ENCODE results near the gene ATF7IP2. TPM values are rescaled to one million over a fixed set of nuclear protein-coding genes. Genes with fewer than 3 reads are reported as not detected.

Gene ATF7IP2
- total RNA-seq, 1 experiment from 2014 or later, result 22.8 TPM

DNA sequence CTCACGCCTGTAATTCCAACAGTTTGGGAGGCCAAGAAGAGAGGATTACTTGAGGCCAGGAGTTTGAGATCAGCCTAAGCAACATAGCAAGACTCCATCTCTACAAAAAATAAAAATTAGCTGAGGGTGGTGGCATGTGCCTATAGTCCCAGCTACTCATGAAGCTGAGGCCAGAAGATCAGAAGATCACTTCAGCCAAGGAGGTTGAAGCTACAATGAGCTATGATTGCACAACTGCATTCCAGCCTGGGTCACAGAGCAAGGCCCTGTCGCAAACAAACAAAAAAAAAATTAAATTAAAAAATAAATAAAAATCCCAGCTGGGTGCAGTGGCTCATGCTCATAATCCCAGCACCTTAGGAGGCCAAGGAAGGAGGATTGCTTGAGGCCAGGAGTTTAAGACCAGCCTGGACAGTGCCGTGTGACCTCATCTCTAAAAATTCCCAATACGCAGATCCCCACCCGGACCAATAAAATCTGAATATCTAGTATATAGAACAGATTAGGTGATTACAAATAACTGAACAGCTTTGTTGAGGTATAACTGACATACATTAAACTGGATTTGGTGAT, 18.2 kb upstream of the ATF7IP2 start:
- H3K36me3 Mint-ChIP-seq, result no peaks in the 10 kb centered on the region
- H3K27ac Mint-ChIP-seq, result no peak overlapping the region
- ATAC-seq (no peak), DNase-seq (ENCODE audit: low spot score) (no peak)
- H3K9me3 Mint-ChIP-seq, result peaks cover 12% of the 10 kb centered on the region
- peaks cover 3% of the 10 kb centered on the region; the same call in 1 of the 2 replicates for H3K27me3 Mint-ChIP-seq (ENCODE audit: low read depth)
- H3K4me3 Mint-ChIP-seq, result no peak overlapping the region
- TF ChIP-seq GABPB1 (CRISPR knock-in tag; IDR thresholded peaks at IDR 0.05), result 0 out of 2 replicates have a peak, but pooled peaks have one; percentile 19
- TF ChIP-seq, protein P1, sequence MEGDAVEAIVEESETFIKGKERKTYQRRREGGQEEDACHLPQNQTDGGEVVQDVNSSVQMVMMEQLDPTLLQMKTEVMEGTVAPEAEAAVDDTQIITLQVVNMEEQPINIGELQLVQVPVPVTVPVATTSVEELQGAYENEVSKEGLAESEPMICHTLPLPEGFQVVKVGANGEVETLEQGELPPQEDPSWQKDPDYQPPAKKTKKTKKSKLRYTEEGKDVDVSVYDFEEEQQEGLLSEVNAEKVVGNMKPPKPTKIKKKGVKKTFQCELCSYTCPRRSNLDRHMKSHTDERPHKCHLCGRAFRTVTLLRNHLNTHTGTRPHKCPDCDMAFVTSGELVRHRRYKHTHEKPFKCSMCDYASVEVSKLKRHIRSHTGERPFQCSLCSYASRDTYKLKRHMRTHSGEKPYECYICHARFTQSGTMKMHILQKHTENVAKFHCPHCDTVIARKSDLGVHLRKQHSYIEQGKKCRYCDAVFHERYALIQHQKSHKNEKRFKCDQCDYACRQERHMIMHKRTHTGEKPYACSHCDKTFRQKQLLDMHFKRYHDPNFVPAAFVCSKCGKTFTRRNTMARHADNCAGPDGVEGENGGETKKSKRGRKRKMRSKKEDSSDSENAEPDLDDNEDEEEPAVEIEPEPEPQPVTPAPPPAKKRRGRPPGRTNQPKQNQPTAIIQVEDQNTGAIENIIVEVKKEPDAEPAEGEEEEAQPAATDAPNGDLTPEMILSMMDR (IDR thresholded peaks at IDR 0.05), result no peak
- POLR2A ChIA-PET, result no interaction called here
- CTCF ChIA-PET, result interaction anchor here (1.2 kb wide), 1 partner anchor 142 kb away, joined by 3 read pairs; no protein-coding TSS in a partner anchor
- H3K4me1 Mint-ChIP-seq, result 0 out of 2 replicates have a peak, but pooled peaks cover 2% of the 10 kb centered on the region

DNA sequence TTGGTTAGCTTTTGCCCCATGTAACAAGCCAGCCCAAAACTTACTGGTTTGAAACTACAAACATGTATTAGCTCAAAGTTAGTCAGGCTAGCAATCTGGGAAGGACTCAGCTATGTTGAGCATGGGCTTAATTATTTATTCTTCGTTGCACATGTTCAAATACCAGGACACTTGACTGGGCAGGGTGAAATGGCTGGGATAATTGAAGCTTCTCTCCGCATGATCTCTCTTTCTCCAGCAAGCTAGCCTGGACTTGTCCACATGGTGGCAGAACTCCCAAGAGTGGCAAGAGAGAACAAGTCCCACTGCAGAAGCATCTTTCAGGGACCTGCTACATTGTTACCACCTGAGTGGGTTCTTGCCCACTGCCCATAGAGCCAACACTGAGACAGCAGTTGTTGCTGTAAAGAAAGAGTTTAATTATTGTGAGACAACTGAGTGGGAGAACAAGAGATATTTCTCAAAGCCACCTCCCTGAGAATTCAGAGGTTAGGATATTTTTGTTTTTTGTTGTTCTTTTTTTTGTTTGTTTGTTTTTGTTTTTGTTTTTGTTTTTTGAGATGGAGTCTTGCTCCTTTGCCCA, 16.8 kb upstream of the ATF7IP2 start:
- TF ChIP-seq ETV6 (CRISPR knock-in tag; IDR thresholded peaks at IDR 0.05) (no peak), RORB (CRISPR knock-in tag; IDR thresholded peaks at IDR 0.05) (no peak), GABPB1 (CRISPR knock-in tag; IDR thresholded peaks at IDR 0.05) (no peak), KAT7 (CRISPR knock-in tag; IDR thresholded peaks at IDR 0.05; ENCODE audit: borderline replicate concordance) (no peak), ZNF232 (CRISPR knock-in tag; IDR thresholded peaks at IDR 0.05) (no peak), GRHL2 (CRISPR knock-in tag; IDR thresholded peaks at IDR 0.05; ENCODE audit: insufficient replicate concordance, severe bottlenecking) (no peak)
- TF ChIP-seq, protein P2, sequence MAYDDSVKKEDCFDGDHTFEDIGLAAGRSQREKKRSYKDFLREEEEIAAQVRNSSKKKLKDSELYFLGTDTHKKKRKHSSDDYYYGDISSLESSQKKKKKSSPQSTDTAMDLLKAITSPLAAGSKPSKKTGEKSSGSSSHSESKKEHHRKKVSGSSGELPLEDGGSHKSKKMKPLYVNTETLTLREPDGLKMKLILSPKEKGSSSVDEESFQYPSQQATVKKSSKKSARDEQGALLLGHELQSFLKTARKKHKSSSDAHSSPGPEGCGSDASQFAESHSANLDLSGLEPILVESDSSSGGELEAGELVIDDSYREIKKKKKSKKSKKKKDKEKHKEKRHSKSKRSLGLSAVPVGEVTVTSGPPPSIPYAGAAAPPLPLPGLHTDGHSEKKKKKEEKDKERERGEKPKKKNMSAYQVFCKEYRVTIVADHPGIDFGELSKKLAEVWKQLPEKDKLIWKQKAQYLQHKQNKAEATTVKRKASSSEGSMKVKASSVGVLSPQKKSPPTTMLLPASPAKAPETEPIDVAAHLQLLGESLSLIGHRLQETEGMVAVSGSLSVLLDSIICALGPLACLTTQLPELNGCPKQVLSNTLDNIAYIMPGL (CRISPR knock-in tag; IDR thresholded peaks at IDR 0.05), result no peak
- TF ChIP-seq, protein P3, sequence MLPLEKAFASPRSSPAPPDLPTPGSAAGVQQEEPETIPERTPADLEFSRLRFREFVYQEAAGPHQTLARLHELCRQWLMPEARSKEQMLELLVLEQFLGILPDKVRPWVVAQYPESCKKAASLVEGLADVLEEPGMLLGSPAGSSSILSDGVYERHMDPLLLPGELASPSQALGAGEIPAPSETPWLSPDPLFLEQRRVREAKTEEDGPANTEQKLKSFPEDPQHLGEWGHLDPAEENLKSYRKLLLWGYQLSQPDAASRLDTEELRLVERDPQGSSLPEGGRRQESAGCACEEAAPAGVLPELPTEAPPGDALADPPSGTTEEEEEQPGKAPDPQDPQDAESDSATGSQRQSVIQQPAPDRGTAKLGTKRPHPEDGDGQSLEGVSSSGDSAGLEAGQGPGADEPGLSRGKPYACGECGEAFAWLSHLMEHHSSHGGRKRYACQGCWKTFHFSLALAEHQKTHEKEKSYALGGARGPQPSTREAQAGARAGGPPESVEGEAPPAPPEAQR (CRISPR knock-in tag; IDR thresholded peaks at IDR 0.05), result no peak
- Mint-ChIP-seq H3K27ac (no peak overlapping the region), H3K36me3 (no peaks in the 10 kb centered on the region), H3K27me3 (ENCODE audit: low read depth) (peaks cover 3% of the 10 kb centered on the region; the same call in 1 of the 2 replicates), H3K4me3 (no peak overlapping the region), H3K9me3 (peaks cover 18% of the 10 kb centered on the region), H3K4me1 (0 out of 2 replicates have a peak, but pooled peaks cover 2% of the 10 kb centered on the region)
- ATAC-seq, result peak; percentile 46; the same call in 1 of the 2 replicates
- no peak for DNase-seq (ENCODE audit: low spot score)
- POLR2A ChIA-PET, result no interaction called here
- CTCF ChIA-PET, result interaction anchor here (0.8 to 1.4 kb wide), 5 partner anchors 37 to 1111 kb away, joined by 3 to 14 read pairs (median 4); no protein-coding TSS in a partner anchor

DNA sequence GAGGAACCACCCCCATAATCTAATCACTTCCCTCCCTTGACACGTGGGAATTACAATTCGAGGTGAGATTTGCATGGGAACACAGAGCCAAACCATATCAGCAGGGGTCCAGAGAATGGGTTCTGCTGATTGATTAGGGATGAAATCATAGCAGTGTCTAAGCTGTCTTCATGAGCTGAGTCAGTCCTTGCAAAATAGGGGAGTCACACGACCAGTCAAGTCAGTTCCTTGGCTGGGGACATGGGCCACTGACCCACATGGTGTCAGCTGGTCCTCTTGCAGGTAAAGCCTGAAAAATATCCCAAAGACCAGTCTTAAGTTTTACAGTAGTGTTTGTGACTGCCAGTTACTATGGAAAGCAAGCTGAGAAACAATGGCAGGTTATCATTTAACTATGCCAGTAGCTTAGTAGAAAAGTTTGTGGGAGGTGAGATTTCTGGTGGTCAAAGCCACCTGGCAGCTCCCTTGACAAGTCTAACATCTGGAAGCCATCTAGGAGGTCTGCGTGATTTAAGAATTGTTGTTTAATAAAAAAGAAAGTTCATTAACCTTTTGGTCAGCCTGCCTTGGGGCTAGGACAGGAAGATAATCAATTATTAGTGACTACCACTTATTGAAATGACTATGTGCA, 15.7 kb upstream of the ATF7IP2 start:
- Mint-ChIP-seq H3K9me3 (peaks cover 19% of the 10 kb centered on the region), H3K27me3 (ENCODE audit: low read depth) (peaks cover 3% of the 10 kb centered on the region; the same call in 1 of the 2 replicates), H3K4me1 (0 out of 2 replicates have a peak, but pooled peaks cover 2% of the 10 kb centered on the region), H3K27ac (no peak overlapping the region), H3K4me3 (no peak overlapping the region), H3K36me3 (no peaks in the 10 kb centered on the region)
- POLR2A ChIA-PET, result no interaction called here
- DNase-seq (ENCODE audit: low spot score), result no peak
- CTCF ChIA-PET, result no interaction called here
- no peak for ATAC-seq
- no peak for TF ChIP-seq HMGA2 (CRISPR knock-in tag; IDR thresholded peaks at IDR 0.05)

DNA sequence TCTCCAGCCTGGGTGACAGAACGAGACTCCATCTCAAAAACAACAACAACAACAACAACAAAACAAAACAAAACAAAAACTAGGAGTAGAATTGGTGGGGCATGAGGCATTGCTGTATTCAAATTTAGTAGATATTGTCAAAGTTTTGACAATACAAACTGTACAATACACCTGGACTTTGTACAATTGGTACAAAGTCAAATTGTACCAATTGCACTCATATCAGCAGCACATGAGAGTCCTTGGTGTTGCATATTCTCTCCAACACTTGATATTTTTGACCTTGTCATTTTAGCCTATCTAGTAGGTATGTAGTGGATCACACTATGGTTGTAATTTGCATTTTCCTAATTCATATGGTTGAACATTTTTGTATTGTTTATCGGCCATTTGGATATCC, 14.3 kb upstream of the ATF7IP2 start:
- Mint-ChIP-seq H3K27ac (no peak overlapping the region), H3K9me3 (peaks cover 19% of the 10 kb centered on the region), H3K27me3 (ENCODE audit: low read depth) (peaks cover 3% of the 10 kb centered on the region; the same call in 1 of the 2 replicates), H3K4me1 (0 out of 2 replicates have a peak, but pooled peaks cover 2% of the 10 kb centered on the region), H3K36me3 (no peaks in the 10 kb centered on the region), H3K4me3 (no peak overlapping the region)
- ATAC-seq, result no peak
- no peak for DNase-seq (ENCODE audit: low spot score)
- ChIA-PET POLR2A (no interaction called here), CTCF (no interaction called here)
- TF ChIP-seq ZNF219 (CRISPR knock-in tag; IDR thresholded peaks at IDR 0.05; ENCODE audit: borderline replicate concordance), result no peak
- TF ChIP-seq, protein P4, sequence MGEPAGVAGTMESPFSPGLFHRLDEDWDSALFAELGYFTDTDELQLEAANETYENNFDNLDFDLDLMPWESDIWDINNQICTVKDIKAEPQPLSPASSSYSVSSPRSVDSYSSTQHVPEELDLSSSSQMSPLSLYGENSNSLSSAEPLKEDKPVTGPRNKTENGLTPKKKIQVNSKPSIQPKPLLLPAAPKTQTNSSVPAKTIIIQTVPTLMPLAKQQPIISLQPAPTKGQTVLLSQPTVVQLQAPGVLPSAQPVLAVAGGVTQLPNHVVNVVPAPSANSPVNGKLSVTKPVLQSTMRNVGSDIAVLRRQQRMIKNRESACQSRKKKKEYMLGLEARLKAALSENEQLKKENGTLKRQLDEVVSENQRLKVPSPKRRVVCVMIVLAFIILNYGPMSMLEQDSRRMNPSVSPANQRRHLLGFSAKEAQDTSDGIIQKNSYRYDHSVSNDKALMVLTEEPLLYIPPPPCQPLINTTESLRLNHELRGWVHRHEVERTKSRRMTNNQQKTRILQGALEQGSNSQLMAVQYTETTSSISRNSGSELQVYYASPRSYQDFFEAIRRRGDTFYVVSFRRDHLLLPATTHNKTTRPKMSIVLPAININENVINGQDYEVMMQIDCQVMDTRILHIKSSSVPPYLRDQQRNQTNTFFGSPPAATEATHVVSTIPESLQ (CRISPR knock-in tag; IDR thresholded peaks at IDR 0.05), result no peak
- TF ChIP-seq, protein P5, sequence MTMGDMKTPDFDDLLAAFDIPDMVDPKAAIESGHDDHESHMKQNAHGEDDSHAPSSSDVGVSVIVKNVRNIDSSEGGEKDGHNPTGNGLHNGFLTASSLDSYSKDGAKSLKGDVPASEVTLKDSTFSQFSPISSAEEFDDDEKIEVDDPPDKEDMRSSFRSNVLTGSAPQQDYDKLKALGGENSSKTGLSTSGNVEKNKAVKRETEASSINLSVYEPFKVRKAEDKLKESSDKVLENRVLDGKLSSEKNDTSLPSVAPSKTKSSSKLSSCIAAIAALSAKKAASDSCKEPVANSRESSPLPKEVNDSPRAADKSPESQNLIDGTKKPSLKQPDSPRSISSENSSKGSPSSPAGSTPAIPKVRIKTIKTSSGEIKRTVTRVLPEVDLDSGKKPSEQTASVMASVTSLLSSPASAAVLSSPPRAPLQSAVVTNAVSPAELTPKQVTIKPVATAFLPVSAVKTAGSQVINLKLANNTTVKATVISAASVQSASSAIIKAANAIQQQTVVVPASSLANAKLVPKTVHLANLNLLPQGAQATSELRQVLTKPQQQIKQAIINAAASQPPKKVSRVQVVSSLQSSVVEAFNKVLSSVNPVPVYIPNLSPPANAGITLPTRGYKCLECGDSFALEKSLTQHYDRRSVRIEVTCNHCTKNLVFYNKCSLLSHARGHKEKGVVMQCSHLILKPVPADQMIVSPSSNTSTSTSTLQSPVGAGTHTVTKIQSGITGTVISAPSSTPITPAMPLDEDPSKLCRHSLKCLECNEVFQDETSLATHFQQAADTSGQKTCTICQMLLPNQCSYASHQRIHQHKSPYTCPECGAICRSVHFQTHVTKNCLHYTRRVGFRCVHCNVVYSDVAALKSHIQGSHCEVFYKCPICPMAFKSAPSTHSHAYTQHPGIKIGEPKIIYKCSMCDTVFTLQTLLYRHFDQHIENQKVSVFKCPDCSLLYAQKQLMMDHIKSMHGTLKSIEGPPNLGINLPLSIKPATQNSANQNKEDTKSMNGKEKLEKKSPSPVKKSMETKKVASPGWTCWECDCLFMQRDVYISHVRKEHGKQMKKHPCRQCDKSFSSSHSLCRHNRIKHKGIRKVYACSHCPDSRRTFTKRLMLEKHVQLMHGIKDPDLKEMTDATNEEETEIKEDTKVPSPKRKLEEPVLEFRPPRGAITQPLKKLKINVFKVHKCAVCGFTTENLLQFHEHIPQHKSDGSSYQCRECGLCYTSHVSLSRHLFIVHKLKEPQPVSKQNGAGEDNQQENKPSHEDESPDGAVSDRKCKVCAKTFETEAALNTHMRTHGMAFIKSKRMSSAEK (CRISPR knock-in tag; IDR thresholded peaks at IDR 0.05; ENCODE audit: borderline replicate concordance), result no peak
- TF ChIP-seq MXD4 (CRISPR knock-in tag; IDR thresholded peaks at IDR 0.05; ENCODE audit: borderline replicate concordance), result no peak
